Activated T-helper 17 cell treated with anti-CD3 and anti-CD28 coated beads, Interleukin-2, amount 50 U/mL, for 72 hours (primary cell): Measurements from ENCODE around the gene PTPN6. TPM values are rescaled to one million over a fixed set of nuclear protein-coding genes. Genes with fewer than 3 reads are reported as not detected.

Experiments used
- ATAC-seq: fragments of 150-1000 bp; cut with Tn5 transposase; replicated peaks from 2 replicates; pipeline ENCODE4 v1.10.0; 2021; ENCODE audit warnings: mild to moderate bottlenecking, moderate library complexity
- H3K27ac Mint-ChIP-seq: one replicate; pipeline ENCODE4 v1.8.0; 2022; ENCODE audit warnings: mixed read lengths
- H3K27me3 Mint-ChIP-seq: one replicate; pipeline ENCODE4 v1.8.0; 2022; ENCODE audit warnings: mixed read lengths
- H3K36me3 Mint-ChIP-seq: one replicate; pipeline ENCODE4 v1.8.0; 2022; ENCODE audit warnings: low read depth, mild to moderate bottlenecking, mixed read lengths
- H3K4me1 Mint-ChIP-seq: one replicate; pipeline ENCODE4 v1.8.0; 2022; ENCODE audit warnings: mixed read lengths
- H3K4me3 Mint-ChIP-seq: one replicate; pipeline ENCODE4 v1.8.0; 2022; ENCODE audit warnings: mild to moderate bottlenecking, mixed read lengths
- H3K9me3 Mint-ChIP-seq: one replicate; pipeline ENCODE4 v1.8.0; 2022; ENCODE audit warnings: mixed read lengths
- total RNA-seq, 2 donors: library from RNA; stranded (reverse); gene quantifications; one replicate each; pipeline ENCODE4 v1.2.3, GENCODE V29; 2022

The PTPN6 gene
- total RNA-seq, 2 donors from 2014 or later = 134 to 223 TPM

DNA sequence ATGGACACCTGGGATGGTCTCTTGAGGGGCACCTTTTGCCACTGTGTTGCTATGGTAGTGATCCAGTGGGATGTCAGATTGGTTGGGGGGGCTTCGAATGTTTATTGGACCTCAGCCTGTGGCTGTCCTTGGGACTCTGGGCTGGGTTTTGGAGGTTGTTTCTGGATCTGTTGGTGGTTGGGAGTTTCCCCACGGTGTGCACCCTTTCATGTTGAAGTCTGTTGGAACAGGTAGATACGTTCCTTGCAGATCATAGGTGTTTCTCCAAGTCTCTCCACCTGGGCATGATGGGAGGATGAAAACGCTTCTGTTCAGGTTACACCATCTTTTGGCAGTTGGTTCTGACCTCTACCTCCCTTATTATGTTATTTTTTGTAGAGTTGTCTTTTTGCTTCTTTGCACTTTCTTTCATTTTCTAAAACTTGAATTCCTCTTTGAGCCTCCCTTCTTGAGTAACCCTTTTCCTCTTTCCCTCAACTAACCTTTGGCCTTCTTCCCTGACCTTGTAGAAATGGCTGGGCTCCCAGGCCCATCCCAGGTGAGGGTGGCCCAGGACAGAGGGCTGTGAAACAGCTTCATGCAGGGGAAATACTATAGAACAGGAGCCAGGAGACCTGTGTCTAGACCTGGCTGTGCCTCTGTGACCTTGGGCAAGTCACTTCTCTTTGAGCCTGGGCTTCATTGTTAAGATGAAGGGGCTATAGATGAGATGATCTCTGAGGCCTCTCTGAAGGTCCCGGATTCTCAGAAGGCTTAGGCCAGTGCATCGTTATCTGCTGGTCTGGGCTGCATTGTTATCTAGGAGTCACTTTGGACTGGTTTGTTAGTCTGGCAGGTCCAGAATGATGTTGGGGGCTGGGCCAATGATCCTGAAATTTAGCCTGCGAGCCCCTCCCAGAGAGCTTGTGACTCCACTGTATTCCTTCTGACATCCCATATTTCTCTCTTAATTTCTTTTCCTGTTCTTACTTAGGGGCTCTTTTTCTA is 21.4 kb upstream of the PTPN6 start:
- peak overlapping the region; percentile 96 for H3K27ac Mint-ChIP-seq
- peaks cover 41% of the 10 kb centered on the region for H3K4me1 Mint-ChIP-seq
- H3K27me3 Mint-ChIP-seq = no peaks in the 10 kb centered on the region
- peak overlapping the region; percentile 96 for H3K4me3 Mint-ChIP-seq
- peaks cover 57% of the 10 kb centered on the region for H3K36me3 Mint-ChIP-seq
- no peak for ATAC-seq
- H3K9me3 Mint-ChIP-seq = no peaks in the 10 kb centered on the region

DNA sequence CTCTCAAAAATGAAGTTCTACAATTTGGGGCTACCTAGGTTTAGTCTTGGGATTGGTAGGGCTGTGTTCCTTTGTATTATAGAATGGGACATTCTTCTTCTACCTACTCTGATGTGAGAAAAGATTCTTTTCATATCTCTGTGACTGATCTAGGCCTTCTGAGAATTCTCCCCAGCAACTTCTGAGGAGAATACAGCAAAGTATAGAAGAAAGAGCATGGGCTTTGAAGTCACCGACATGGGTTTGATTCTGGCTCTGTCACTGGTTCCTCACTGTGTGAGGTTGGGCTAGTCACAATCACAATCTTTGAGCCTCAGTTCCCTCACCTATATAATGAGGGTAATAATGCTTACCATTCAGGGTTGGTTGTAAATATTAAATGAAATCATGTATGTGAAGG is 18.4 kb upstream of the PTPN6 start:
- peak overlapping the region; percentile 15 for H3K4me3 Mint-ChIP-seq
- H3K27ac Mint-ChIP-seq = peak overlapping the region; percentile 74
- ATAC-seq = no peak
- no peaks in the 10 kb centered on the region for H3K27me3 Mint-ChIP-seq
- H3K36me3 Mint-ChIP-seq = peaks cover 70% of the 10 kb centered on the region
- H3K9me3 Mint-ChIP-seq = no peaks in the 10 kb centered on the region
- H3K4me1 Mint-ChIP-seq = peaks cover 39% of the 10 kb centered on the region

DNA sequence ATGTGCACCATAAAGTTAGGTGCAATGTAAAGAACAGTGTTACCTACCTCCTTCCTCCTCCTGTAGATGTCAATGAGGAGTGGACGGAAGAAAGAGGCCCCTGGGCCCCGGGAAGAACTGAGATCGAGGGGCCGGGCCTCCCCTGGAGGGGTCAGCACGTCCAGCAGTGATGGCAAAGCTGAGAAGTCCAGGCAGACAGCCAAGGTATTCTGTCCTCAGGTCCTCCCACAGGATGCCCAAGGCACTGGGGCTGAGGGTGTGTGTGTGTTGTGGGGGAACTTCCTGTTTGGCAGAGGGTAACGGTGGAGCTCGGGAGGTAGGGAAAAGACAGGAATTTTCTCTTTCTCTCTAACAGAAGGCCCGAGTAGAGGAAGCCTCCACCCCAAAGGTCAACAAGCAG is 17.0 kb upstream of the PTPN6 start:
- Mint-ChIP-seq H3K36me3 (peaks cover 70% of the 10 kb centered on the region), H3K9me3 (no peaks in the 10 kb centered on the region), H3K4me1 (peaks cover 38% of the 10 kb centered on the region), H3K27ac (peak overlapping the region; percentile 98), H3K27me3 (no peaks in the 10 kb centered on the region), H3K4me3 (no peak overlapping the region)
- no peak for ATAC-seq

DNA sequence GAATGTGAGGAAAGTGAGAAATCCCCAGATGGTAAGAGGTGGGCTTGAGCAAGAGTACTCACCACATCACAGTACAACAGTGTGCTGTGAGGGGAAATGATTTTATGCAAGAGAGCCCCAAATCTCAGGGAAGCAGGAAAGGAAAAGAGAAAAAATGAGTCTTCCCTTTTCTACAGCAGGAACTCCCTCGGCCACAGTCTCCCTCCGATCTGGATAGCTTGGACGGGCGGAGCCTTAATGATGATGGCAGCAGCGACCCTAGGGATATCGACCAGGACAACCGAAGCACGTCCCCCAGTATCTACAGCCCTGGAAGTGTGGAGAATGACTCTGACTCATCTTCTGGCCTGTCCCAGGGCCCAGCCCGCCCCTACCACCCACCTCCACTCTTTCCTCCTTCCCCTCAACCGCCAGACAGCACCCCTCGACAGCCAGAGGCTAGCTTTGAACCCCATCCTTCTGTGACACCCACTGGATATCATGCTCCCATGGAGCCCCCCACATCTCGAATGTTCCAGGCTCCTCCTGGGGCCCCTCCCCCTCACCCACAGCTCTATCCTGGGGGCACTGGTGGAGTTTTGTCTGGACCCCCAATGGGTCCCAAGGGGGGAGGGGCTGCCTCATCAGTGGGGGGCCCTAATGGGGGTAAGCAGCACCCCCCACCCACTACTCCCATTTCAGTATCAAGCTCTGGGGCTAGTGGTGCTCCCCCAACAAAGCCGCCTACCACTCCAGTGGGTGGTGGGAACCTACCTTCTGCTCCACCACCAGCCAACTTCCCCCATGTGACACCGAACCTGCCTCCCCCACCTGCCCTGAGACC is 15.6 kb upstream of the PTPN6 start:
- Mint-ChIP-seq H3K27ac (peak overlapping the region; percentile 98), H3K9me3 (no peaks in the 10 kb centered on the region), H3K27me3 (no peaks in the 10 kb centered on the region), H3K36me3 (peaks cover 76% of the 10 kb centered on the region), H3K4me3 (peak overlapping the region; percentile 89), H3K4me1 (peaks cover 32% of the 10 kb centered on the region)
- ATAC-seq = no peak

DNA sequence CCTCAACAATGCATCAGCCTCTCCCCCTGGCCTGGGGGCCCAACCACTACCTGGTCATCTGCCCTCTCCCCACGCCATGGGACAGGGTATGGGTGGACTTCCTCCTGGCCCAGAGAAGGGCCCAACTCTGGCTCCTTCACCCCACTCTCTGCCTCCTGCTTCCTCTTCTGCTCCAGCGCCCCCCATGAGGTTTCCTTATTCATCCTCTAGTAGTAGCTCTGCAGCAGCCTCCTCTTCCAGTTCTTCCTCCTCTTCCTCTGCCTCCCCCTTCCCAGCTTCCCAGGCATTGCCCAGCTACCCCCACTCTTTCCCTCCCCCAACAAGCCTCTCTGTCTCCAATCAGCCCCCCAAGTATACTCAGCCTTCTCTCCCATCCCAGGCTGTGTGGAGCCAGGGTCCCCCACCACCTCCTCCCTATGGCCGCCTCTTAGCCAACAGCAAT is 14.9 kb upstream of the PTPN6 start:
- Mint-ChIP-seq H3K27me3 (no peaks in the 10 kb centered on the region), H3K4me3 (peak overlapping the region; percentile 89), H3K36me3 (peaks cover 78% of the 10 kb centered on the region), H3K27ac (peak overlapping the region; percentile 98), H3K9me3 (no peaks in the 10 kb centered on the region), H3K4me1 (peaks cover 34% of the 10 kb centered on the region)
- ATAC-seq = no peak

DNA sequence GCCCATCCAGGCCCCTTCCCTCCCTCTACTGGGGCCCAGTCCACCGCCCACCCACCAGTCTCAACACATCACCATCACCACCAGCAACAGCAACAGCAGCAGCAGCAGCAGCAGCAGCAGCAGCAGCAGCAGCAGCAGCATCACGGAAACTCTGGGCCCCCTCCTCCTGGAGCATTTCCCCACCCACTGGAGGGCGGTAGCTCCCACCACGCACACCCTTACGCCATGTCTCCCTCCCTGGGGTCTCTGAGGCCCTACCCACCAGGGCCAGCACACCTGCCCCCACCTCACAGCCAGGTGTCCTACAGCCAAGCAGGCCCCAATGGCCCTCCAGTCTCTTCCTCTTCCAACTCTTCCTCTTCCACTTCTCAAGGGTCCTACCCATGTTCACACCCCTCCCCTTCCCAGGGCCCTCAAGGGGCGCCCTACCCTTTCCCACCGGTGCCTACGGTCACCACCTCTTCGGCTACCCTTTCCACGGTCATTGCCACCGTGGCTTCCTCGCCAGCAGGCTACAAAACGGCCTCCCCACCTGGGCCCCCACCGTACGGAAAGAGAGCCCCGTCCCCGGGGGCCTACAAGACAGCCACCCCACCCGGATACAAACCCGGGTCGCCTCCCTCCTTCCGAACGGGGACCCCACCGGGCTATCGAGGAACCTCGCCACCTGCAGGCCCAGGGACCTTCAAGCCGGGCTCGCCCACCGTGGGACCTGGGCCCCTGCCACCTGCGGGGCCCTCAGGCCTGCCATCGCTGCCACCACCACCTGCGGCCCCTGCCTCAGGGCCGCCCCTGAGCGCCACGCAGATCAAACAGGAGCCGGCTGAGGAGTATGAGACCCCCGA is 14.3 kb upstream of the PTPN6 start:
- Mint-ChIP-seq H3K4me3 (peak overlapping the region; percentile 89), H3K4me1 (peaks cover 34% of the 10 kb centered on the region), H3K9me3 (no peaks in the 10 kb centered on the region), H3K36me3 (peaks cover 80% of the 10 kb centered on the region), H3K27me3 (no peaks in the 10 kb centered on the region), H3K27ac (peak overlapping the region; percentile 98)
- peak; percentile 22 for ATAC-seq

DNA sequence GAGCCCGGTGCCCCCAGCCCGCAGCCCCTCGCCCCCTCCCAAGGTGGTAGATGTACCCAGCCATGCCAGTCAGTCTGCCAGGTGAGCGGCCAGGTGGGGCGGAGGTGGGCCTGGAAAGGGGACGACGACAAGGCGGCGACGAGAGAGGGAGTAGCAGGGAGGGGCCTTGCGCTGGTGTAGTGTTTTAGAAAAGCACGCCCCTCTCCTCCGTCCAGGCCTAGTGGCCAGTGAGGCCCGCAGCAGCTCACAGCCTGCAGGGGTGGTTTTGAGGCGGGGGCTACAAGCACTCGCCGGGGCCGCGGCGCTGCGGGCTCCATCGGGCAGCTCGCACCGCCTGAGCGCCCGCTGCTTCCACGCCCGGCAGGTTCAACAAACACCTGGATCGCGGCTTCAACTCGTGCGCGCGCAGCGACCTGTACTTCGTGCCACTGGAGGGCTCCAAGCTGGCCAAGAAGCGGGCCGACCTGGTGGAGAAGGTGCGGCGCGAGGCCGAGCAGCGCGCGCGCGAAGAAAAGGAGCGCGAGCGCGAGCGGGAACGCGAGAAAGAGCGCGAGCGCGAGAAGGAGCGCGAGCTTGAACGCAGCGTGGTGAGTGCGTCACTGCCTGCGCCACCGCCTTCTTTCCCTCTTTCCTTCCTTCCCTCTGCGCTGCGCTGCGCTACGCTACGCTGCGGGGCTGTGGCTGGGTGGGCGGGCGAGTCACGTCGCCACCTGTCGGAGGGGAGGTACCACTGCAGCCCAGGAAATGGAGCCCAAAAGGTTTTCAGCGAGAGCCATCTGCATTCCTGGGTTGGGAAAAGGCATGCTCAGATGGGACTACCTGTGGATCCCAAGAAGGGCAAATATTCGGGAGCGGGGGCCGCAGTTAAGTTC is 13.4 kb upstream of the PTPN6 start:
- Mint-ChIP-seq H3K4me3 (peak overlapping the region; percentile 89), H3K27ac (peak overlapping the region; percentile 98), H3K36me3 (peaks cover 84% of the 10 kb centered on the region), H3K27me3 (no peaks in the 10 kb centered on the region), H3K9me3 (no peaks in the 10 kb centered on the region), H3K4me1 (peaks cover 26% of the 10 kb centered on the region)
- ATAC-seq = peak; percentile 97

DNA sequence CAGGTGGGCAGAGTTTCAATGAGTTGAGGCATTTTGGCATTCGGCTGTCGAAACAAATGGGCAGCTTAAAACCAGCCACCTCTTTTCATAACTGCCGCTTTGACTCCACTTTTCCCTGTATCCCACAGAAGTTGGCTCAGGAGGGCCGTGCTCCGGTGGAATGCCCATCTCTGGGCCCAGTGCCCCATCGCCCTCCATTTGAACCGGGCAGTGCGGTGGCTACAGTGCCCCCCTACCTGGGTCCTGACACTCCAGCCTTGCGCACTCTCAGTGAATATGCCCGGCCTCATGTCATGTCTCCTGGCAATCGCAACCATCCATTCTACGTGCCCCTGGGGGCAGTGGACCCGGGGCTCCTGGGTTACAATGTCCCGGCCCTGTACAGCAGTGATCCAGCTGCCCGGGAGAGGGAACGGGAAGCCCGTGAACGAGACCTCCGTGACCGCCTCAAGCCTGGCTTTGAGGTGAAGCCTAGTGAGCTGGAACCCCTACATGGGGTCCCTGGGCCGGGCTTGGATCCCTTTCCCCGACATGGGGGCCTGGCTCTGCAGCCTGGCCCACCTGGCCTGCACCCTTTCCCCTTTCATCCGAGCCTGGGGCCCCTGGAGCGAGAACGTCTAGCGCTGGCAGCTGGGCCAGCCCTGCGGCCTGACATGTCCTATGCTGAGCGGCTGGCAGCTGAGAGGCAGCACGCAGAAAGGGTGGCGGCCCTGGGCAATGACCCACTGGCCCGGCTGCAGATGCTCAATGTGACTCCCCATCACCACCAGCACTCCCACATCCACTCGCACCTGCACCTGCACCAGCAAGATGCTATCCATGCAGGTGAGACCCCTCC is 12.6 kb upstream of the PTPN6 start:
- H3K36me3 Mint-ChIP-seq = peaks cover 84% of the 10 kb centered on the region
- no peak for ATAC-seq
- no peaks in the 10 kb centered on the region for H3K27me3 Mint-ChIP-seq
- H3K4me3 Mint-ChIP-seq = peak overlapping the region; percentile 89
- no peaks in the 10 kb centered on the region for H3K9me3 Mint-ChIP-seq
- peak overlapping the region; percentile 98 for H3K27ac Mint-ChIP-seq
- peaks cover 26% of the 10 kb centered on the region for H3K4me1 Mint-ChIP-seq

DNA sequence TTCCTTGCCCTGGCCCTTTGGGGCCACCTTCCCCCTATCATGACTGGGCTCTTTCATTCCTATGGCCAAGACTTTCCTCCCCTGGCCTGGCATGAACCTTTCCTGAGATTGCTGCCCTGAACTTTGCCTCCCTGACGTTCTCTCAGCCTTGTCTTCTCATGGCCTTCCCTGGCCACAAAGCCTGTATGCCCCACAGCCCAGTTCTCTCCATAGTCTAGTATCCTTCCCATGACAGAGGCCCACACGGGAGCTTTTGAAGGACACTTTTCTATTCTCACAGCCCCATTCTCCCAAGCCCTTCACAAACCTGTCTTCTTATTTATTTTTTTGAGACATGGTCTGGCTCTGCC is 12.0 kb upstream of the PTPN6 start:
- peaks cover 29% of the 10 kb centered on the region for H3K4me1 Mint-ChIP-seq
- ATAC-seq = no peak
- H3K27me3 Mint-ChIP-seq = no peaks in the 10 kb centered on the region
- H3K9me3 Mint-ChIP-seq = no peaks in the 10 kb centered on the region
- peak overlapping the region; percentile 81 for H3K27ac Mint-ChIP-seq
- peak overlapping the region; percentile 89 for H3K4me3 Mint-ChIP-seq
- peaks cover 84% of the 10 kb centered on the region for H3K36me3 Mint-ChIP-seq

DNA sequence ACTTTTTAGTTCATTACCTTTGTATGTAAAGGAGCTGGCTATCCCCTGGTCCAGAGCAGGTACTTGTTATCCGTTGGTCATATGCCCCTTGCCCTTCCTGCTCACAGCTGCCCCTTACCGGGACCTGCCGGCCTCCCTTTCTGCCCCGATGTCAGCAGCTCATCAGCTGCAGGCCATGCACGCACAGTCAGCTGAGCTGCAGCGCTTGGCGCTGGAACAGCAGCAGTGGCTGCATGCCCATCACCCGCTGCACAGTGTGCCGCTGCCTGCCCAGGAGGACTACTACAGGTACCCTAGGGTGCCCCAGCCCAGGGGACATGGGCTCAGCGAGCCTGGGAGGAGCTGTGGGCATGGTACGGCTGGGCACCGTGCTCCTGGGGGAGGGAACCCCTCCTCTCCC is 9.9 kb upstream of the PTPN6 start:
- Mint-ChIP-seq H3K4me1 (peaks cover 25% of the 10 kb centered on the region), H3K27ac (no peak overlapping the region), H3K4me3 (no peak overlapping the region), H3K36me3 (peaks cover 84% of the 10 kb centered on the region), H3K9me3 (no peaks in the 10 kb centered on the region), H3K27me3 (no peaks in the 10 kb centered on the region)
- no peak for ATAC-seq

DNA sequence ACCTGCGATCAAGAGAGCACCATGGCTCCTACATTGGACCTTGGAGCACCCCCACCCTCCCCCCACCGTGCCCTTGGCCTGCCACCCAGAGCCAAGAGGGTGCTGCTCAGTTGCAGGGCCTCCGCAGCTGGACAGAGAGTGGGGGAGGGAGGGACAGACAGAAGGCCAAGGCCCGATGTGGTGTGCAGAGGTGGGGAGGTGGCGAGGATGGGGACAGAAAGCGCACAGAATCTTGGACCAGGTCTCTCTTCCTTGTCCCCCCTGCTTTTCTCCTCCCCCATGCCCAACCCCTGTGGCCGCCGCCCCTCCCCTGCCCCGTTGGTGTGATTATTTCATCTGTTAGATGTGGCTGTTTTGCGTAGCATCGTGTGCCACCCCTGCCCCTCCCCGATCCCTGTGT is 9.4 kb upstream of the PTPN6 start:
- Mint-ChIP-seq H3K27me3 (no peaks in the 10 kb centered on the region), H3K4me3 (peak overlapping the region; percentile 87), H3K36me3 (peaks cover 84% of the 10 kb centered on the region), H3K9me3 (no peaks in the 10 kb centered on the region), H3K4me1 (peaks cover 21% of the 10 kb centered on the region), H3K27ac (peak overlapping the region; percentile 100)
- no peak for ATAC-seq

DNA sequence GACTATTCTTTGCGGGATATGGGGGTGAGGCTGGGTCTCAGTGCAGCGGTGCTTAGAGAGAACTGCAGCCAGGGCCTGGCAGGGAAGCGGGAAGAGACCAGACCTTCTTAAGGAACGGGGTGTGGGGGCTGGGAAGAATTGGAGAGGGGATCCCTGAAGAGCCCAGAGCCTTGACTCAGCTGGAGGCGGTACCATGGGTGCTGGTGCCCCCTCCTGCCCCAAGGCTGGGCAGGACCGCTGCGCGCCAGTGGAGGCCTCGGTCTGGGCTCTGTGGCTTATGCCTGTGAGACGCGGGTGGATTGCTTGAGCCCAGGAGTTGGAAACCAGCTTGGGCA is 8.9 kb upstream of the PTPN6 start:
- Mint-ChIP-seq H3K4me1 (peaks cover 24% of the 10 kb centered on the region), H3K27me3 (no peaks in the 10 kb centered on the region), H3K36me3 (peaks cover 85% of the 10 kb centered on the region), H3K9me3 (no peaks in the 10 kb centered on the region), H3K27ac (peak overlapping the region; percentile 100), H3K4me3 (peak overlapping the region; percentile 87)
- no peak for ATAC-seq

DNA sequence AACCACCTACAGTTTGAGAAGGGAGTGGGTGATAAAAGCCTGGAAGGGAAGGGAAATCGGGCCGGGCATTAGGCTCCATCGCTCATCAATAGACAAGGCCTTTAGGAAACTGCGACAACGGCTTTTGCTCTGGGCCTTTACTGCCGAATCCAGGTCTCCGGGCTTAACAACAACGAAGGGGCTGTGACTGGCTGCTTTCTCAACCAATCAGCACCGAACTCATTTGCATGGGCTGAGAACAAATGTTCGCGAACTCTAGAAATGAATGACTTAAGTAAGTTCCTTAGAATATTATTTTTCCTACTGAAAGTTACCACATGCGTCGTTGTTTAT is 7.8 kb upstream of the PTPN6 start:
- no peaks in the 10 kb centered on the region for H3K27me3 Mint-ChIP-seq
- H3K9me3 Mint-ChIP-seq = no peaks in the 10 kb centered on the region
- H3K4me3 Mint-ChIP-seq = peak overlapping the region; percentile 87
- ATAC-seq = peak; percentile 53
- H3K27ac Mint-ChIP-seq = peak overlapping the region; percentile 100
- peaks cover 28% of the 10 kb centered on the region for H3K4me1 Mint-ChIP-seq
- H3K36me3 Mint-ChIP-seq = peaks cover 88% of the 10 kb centered on the region
